Mammary epithelial cell (primary cell): ENCODE measurements around the gene ICA1.

Source experiments
- CTCF ChIP-seq, 2 donors: IDR thresholded peaks in 1 of 2; conservative IDR thresholded peaks in 1 of 2; 2 replicates each; pipeline ENCODE4 v1.5.1; 2011 to 2012; ENCODE audit warnings: inconsistent platforms in 2 of 2, low read length in 2 of 2, mild to moderate bottlenecking in 2 of 2, control low read depth in 1 of 2, low read depth in 1 of 2; ENCODE audit not compliant: insufficient read depth in 1 of 2; ENCODE audit errors: extremely low read depth in 1 of 2
- EZH2 ChIP-seq: IDR thresholded peaks from 2 replicates; pipeline ENCODE4 v1.6.1; 2012; ENCODE audit warnings: low read length, inconsistent platforms, borderline replicate concordance

DNA sequence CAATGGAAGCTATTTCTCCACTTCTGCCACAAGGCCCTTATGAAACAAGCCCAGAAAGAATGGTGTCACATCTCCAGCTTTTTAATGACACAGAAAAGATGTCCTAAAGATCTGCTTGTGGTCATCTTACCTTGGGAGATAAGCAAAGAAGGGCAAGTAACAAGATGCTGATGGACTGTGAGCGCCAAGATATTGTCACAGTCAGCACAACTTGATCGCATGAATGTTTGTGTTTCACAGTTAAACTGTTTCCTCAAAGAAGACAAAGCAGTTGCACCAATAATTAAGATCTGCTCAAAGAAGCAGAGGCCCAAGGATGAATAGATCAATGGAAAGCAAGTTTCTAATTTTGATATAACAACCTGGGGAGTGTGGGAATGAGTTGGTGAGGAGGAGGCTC lies 15.9 kb downstream of the ICA1 start:
- TF ChIP-seq EZH2, result no peak
- TF ChIP-seq CTCF (conservative IDR thresholded peaks at IDR 0.05 in 1 of 2, IDR thresholded peaks at IDR 0.05 in 1 of 2; ENCODE audit: extremely low read depth in 1 of 2, insufficient read depth in 1 of 2, low read depth in 1 of 2, low read length in 2 of 2), result no peak
